Naive thymus-derived CD8-positive, alpha-beta T cell (primary cell): Measurements from ENCODE around the gene AMN. TPM values are rescaled to one million over a fixed set of nuclear protein-coding genes. Genes with fewer than 3 reads are reported as not detected.

Experiments
- ATAC-seq, 2 donors: fragments of 150-1000 bp; cut with Tn5 transposase in 1 of 2; sonication (Bioruptor Pico), chemical (Tn5 transposase) in 1 of 2; 1 replicate in 1 of 2; 2 replicates in 1 of 2; pipeline ENCODE4 v1.10.0; 2021; ENCODE audit warnings: mild to moderate bottlenecking in 2 of 2, moderate library complexity in 2 of 2
- POLR2A ChIA-PET: fragments of 350-600 bp; sonication (Branson Sonifier 250); formaldehyde crosslinking; loops from one replicate; lab custom pipeline; 2021; ENCODE audit warnings: antibody characterized with exemption; lab: Charles Lee
- DNase-seq, 10 donors: peaks; one replicate each; pipeline versions ENCODE4 v3.0.0 to v3.0.0-alpha.2; 2020 to 2022
- H3K27ac Mint-ChIP-seq, 10 donors: one replicate each; pipeline ENCODE4 v1.8.0; 2020 to 2022; ENCODE audit warnings: mild to moderate bottlenecking in 10 of 10, mixed read lengths in 10 of 10, moderate library complexity in 4 of 10, inconsistent platforms in 1 of 10
- H3K27me3 Mint-ChIP-seq, 5 donors: one replicate each; pipeline ENCODE4 v1.8.0; 2021 to 2022; ENCODE audit warnings: mixed read lengths in 5 of 5
- H3K36me3 Mint-ChIP-seq, 3 donors: one replicate each; pipeline ENCODE4 v1.8.0; 2020 to 2022; ENCODE audit warnings: mixed read lengths in 3 of 3, mild to moderate bottlenecking in 2 of 3, inconsistent platforms in 1 of 3
- H3K4me1 Mint-ChIP-seq, 4 donors: one replicate each; pipeline ENCODE4 v1.8.0; 2021 to 2022; ENCODE audit warnings: mixed read lengths in 4 of 4
- H3K4me3 Mint-ChIP-seq, 10 donors: one replicate each; pipeline ENCODE4 v1.8.0; 2020 to 2022; ENCODE audit warnings: mild to moderate bottlenecking in 10 of 10, mixed read lengths in 10 of 10, moderate library complexity in 6 of 10, inconsistent platforms in 1 of 10
- H3K9me3 Mint-ChIP-seq, 9 donors: one replicate each; pipeline ENCODE4 v1.8.0; 2020 to 2022; ENCODE audit warnings: mixed read lengths in 9 of 9, mild to moderate bottlenecking in 3 of 9, inconsistent platforms in 1 of 9, moderate library complexity in 1 of 9
- polyA plus RNA-seq, 3 donors: library from polyadenylated mRNA; unstranded; fragments of 300-500 nt; fragmentation: Illumina TruSeq; gene quantifications; one replicate each; pipeline ENCODE4 v1.2.3, GENCODE V29; 2021
- total RNA-seq, 8 experiments: library from RNA in 2 of 8; stranded (reverse) in 2 of 8; gene quantifications; one replicate each; pipeline ENCODE4 v1.2.3 and lab custom pipeline; 2021 to 2026

The AMN gene
- total and polyA plus RNA-seq, 5 experiments from 2014 or later, result 2.3 to 20.8 (median 5.6) TPM

DNA sequence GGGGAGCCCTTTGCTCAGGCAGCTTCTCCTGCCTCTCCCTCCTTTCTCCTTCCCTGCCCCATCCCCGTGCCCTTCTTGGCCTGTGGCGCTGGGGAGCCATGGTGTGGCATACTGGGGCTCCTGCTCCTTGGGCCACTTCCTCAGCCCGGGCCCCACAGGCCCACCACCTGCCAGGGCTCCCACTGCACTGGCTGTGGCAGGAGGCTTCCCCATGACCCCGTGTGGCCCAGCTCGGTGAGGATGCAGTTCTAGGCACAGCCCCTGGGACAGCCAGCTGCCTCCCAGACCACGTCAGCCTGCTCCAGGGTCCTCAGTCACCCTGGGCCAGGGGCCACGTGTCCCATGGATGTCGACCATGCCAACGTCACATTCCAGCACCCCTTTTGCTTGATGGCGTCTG, 13.0 kb upstream of the AMN start:
- POLR2A ChIA-PET, result no interaction called here

DNA sequence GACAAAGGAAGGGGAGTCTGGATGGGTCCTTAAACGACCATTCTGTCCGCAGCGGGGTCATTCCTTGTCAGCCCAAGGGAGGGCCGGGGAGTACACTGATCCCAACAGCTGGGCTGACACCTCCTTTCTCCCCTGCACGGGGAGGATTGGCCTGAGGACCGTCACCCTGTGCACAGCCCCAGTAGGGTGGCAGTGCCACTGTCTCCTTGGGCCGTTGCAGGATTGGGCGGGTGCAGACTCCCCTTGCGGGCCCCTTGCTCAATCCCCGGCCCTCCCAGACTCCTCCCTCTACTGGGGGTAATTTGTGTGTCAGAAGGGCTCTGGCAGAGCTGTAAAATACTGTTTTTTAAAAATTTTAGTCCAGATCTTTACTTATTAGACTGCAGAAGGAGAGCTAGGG, 12.6 kb upstream of the AMN start:
- no peak for ATAC-seq
- H3K4me1 Mint-ChIP-seq, result peaks cover 0 to 4% (median 0%) of the 10 kb centered on the region in 4 donors
- H3K9me3 Mint-ChIP-seq, result no peaks in the 10 kb centered on the region
- POLR2A ChIA-PET, result no interaction called here
- no peaks in the 10 kb centered on the region for H3K27me3 Mint-ChIP-seq
- peak overlapping the region in 4 of 10 donors; percentile 19 to 51 (median 34) for H3K27ac Mint-ChIP-seq
- no peak overlapping the region for H3K4me3 Mint-ChIP-seq
- no peak for DNase-seq
- H3K36me3 Mint-ChIP-seq, result peaks cover 0 to 28% (median 7%) of the 10 kb centered on the region in 3 donors

More for the DNA sequence above, 13.0 kb upstream of the AMN start:
- H3K9me3 Mint-ChIP-seq, result no peaks in the 10 kb centered on the region
- no peaks in the 10 kb centered on the region for H3K27me3 Mint-ChIP-seq
- H3K4me3 Mint-ChIP-seq, result no peak overlapping the region
- DNase-seq (no peak), ATAC-seq (no peak)
- peaks cover 0 to 29% (median 7%) of the 10 kb centered on the region in 3 donors for H3K36me3 Mint-ChIP-seq
- H3K4me1 Mint-ChIP-seq, result peaks cover 0 to 4% (median 0%) of the 10 kb centered on the region in 4 donors
- peak overlapping the region in 2 of 10 donors; percentile 19 to 35 for H3K27ac Mint-ChIP-seq

DNA sequence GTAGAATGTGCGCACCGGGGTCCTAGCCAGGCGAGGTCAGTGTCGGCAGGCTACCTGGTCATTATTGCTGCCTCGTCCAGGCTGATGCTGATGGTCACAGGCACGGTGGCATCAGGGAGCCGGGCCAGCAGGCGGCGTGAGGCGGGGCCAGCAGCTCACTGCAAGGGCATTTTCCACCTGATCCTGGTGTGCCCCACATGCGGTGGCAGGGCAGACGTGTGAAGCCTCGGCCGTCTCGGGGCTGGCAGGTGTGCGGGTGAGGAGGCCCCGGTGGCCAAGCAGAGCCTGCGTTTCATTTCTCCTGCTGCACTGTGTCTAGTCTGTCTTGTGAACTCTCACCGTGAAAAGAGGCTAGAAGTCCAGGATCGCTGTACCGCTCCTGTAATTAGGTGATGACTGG, 12.0 kb upstream of the AMN start:
- H3K36me3 Mint-ChIP-seq, result peaks cover 0 to 24% (median 5%) of the 10 kb centered on the region in 3 donors
- H3K4me1 Mint-ChIP-seq, result peaks cover 0 to 4% (median 0%) of the 10 kb centered on the region in 4 donors
- no peaks in the 10 kb centered on the region for H3K9me3 Mint-ChIP-seq
- DNase-seq, result no peak
- ATAC-seq, result no peak
- peak overlapping the region in 3 of 10 donors; percentile 27 to 51 (median 41) for H3K27ac Mint-ChIP-seq
- H3K4me3 Mint-ChIP-seq, result no peak overlapping the region
- no peaks in the 10 kb centered on the region for H3K27me3 Mint-ChIP-seq
- POLR2A ChIA-PET, result no interaction called here

DNA sequence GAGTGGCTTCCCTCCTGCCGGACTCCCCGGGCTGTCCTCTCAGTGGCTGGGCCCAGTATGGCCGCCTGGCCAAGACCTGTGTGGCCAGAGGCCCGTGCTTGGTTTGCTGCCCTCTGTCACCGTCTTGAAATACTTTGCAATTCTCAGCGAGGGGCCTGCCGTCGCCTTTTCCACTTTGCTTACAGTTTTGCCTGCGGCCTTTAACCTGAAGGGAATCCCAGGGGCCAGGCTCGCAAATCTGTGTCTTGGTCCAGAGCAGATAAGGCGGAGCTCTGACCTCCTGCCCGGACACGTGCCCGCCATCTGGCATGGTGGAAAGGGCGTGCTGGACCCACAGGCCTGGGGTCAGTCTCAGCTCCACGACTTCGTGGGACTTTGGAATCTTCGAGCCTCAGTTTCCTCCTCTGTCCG, 10.9 kb upstream of the AMN start:
- no peaks in the 10 kb centered on the region for H3K27me3 Mint-ChIP-seq
- peak overlapping the region in 3 of 10 donors; percentile 50 to 71 (median 56) for H3K27ac Mint-ChIP-seq
- POLR2A ChIA-PET, result no interaction called here
- H3K4me1 Mint-ChIP-seq, result peaks cover 0 to 10% (median 0%) of the 10 kb centered on the region in 4 donors
- H3K36me3 Mint-ChIP-seq, result peaks cover 0 to 16% (median 0%) of the 10 kb centered on the region in 3 donors
- ATAC-seq (no peak), DNase-seq (no peak)
- H3K9me3 Mint-ChIP-seq, result no peaks in the 10 kb centered on the region
- H3K4me3 Mint-ChIP-seq, result no peak overlapping the region

DNA sequence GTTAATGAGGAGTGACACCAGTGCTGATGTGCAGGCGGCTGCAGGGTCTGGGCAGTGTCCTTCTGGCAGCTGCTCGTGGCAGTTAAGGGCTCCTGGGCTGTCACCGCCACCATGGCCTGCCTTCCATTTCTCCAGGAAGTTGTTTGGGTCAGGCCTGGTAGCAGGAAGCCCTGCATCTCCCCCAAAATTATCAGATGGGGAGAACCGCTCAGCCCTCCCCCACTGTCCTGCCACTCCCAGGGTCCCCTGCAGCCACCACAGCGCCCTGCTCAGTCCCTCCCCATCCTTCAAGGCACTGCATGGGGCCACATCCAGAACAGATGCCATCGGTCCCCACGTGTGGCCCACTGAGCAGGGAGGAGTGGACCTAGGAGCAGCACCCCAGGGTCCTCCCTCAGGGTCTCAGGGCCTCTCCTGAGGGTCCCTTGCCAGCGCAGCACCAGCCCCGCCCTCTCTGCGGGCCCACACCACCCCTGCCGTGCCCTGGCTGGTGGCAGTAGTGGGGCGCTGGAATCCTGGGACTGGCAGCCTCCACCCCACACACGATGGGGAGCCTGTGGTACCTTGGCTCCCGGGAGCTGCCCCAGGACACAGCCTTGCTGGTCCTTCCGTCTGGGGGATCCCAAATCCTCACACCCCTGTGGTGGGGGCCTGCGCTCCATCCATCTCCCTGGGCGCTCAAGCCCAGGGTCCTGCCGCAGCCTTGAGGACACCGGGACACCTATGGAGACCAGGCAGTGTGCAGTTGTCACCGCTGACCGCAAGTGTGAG, 10.3 kb upstream of the AMN start:
- Mint-ChIP-seq H3K36me3 (peaks cover 0 to 11% (median 0%) of the 10 kb centered on the region in 3 donors), H3K27me3 (no peaks in the 10 kb centered on the region), H3K4me3 (no peak overlapping the region), H3K4me1 (peaks cover 0 to 11% (median 0%) of the 10 kb centered on the region in 4 donors), H3K27ac (peak overlapping the region in 1 of 10 donors; percentile 80), H3K9me3 (no peaks in the 10 kb centered on the region)
- DNase-seq (no peak), ATAC-seq (no peak)
- POLR2A ChIA-PET, result no interaction called here

DNA sequence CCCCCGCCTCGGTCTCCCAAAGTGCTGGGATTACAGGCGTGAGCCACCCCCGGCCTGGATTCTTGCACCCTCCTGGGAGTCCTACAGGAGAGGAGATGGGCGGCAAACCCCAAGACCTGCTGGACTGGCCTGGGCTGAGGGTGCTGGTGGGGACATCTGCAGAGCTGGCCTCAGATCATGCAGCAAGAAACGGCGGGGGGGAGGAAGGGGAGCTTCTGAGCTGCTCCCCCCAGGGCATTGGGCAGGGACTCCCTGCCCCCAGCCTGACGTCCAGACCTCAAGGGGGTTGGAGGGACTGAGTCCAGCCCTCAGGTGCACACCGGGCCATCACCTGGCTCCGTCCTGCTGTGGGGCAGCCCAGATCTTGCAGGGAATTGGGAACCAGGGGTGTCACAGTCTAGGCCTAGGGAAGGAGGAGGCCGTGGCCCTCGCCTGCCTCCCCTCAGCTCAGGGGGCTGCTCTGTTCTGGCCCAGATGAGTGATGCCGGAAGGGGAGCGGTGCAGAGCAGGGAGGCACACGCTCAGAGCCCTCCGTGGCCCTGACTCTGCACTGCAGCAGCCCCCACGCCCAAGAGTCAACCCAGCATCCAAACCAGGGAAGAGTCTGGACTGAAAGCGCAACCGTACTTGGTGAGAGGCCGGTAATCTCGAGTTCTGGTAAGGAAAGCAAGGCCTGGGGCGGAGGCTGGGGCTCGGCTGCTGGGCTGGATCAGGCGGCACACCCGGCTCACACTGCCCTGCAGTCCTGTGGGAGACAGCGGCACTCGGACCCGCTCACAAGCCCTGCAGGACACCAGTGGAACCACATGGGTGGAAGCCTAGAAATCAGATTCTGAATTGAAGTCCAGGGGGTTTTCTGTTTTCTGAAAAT, 8.9 kb upstream of the AMN start:
- Mint-ChIP-seq H3K4me1 (peaks cover 0 to 9% (median 0%) of the 10 kb centered on the region in 4 donors), H3K36me3 (peaks cover 0 to 3% (median 0%) of the 10 kb centered on the region in 3 donors), H3K27ac (peak overlapping the region in 1 of 10 donors; percentile 29), H3K9me3 (no peaks in the 10 kb centered on the region), H3K4me3 (no peak overlapping the region), H3K27me3 (no peaks in the 10 kb centered on the region)
- POLR2A ChIA-PET, result interaction anchor here (0.7 kb wide), 1 partner anchor 136 kb away, joined by 4 read pairs; the partner anchor contains the start of gene TRAF3
- ATAC-seq (no peak), DNase-seq (no peak)

DNA sequence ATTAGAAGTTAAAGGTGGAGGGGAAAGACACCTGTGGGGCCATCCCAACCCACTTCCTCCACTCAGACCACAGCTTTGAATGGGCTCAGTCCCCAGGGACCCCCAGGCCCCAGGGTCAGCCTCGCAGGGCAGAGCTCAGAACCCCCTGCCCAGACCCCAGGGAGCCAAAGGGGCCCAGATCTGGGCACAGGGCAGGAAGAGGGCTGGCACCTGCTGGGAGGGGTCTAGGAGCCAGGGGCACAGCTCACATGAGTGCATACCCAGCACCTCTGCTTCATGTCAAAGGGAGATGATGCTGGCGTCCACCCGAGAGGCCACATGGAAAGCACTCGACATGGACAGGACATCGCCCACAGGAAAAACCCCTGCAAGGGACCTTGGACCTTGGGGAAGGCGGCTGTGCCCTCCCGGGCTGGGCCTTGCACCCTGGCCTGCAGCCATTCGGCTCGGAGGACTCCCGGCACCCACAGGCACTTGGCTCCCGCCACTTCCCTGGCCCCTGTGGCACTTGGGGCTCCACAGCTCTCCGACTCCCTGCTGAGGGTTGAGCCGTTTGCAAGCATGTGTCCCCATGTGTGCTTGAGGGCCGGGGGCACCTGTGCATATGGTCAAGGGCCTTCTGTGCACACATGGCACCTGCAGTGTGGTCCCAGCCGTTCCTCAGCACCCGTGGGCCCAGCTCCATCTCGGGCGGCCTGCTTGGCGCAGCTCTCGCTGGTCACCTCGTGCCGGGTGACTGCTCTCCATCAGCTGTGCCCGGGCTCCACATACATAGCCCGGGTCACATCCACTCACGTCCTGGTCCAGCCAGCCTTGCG, 7.8 kb upstream of the AMN start:
- DNase-seq, result no peak
- no peak for ATAC-seq
- POLR2A ChIA-PET, result interaction anchor here (0.5 to 0.6 kb wide), 2 partner anchors 10 to 182 kb away, joined by 4 read pairs; no protein-coding TSS in a partner anchor
- Mint-ChIP-seq H3K27me3 (no peaks in the 10 kb centered on the region), H3K4me1 (peaks cover 0 to 9% (median 0%) of the 10 kb centered on the region in 4 donors), H3K36me3 (peaks cover 0 to 3% (median 0%) of the 10 kb centered on the region in 3 donors), H3K27ac (peak overlapping the region in 1 of 10 donors; percentile 18), H3K4me3 (no peak overlapping the region), H3K9me3 (no peaks in the 10 kb centered on the region)

DNA sequence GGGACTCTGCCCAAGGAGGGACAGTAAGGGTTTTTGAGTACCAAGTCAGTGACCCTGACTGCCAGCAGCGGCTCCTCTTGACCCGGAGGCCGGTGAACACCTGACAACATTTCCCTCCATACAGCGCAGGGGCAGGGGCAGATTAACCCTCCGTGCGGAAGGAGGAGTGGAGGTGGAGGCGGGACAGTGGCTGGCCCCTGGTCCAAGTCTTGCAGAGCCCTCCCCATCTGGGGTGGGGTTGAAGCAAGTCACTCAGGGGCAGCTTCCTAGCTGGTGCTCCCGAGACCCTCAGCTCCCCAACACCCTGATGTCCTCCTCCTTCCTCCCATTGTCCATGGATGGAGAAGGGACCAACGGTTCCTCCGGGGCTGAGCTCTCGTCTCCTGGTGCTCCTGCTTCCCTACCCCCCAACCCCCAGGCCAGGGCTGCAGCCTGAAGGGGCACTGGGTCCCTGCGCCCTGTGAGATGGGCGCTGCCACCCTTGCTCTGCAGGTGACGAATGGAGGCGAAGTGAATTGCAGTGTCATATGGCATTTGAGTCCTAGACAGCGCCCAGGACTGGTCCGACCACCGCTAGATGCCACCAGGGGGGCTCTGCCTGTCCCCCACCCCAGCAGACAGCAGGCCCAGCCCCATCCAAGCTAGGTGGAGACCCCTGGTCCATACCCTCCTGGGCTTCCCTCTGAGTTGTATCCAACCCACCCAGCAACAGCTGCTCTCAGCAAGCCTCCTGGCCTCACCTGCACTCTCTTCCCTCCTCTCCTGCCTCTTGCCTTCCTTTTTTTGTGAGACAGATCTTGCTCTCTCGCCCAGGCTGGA, 7.0 kb upstream of the AMN start:
- H3K9me3 Mint-ChIP-seq, result no peaks in the 10 kb centered on the region
- H3K4me1 Mint-ChIP-seq, result peaks cover 0 to 9% (median 0%) of the 10 kb centered on the region in 4 donors
- DNase-seq (no peak), ATAC-seq (no peak)
- peak overlapping the region in 3 of 10 donors; percentile 29 to 68 (median 37) for H3K27ac Mint-ChIP-seq
- peaks cover 0 to 3% (median 0%) of the 10 kb centered on the region in 3 donors for H3K36me3 Mint-ChIP-seq
- no peak overlapping the region for H3K4me3 Mint-ChIP-seq
- no peaks in the 10 kb centered on the region for H3K27me3 Mint-ChIP-seq
- POLR2A ChIA-PET, result interaction anchor here (0.6 to 0.7 kb wide), 2 partner anchors 183 to 221 kb away, joined by 3 to 4 read pairs; no protein-coding TSS in a partner anchor

DNA sequence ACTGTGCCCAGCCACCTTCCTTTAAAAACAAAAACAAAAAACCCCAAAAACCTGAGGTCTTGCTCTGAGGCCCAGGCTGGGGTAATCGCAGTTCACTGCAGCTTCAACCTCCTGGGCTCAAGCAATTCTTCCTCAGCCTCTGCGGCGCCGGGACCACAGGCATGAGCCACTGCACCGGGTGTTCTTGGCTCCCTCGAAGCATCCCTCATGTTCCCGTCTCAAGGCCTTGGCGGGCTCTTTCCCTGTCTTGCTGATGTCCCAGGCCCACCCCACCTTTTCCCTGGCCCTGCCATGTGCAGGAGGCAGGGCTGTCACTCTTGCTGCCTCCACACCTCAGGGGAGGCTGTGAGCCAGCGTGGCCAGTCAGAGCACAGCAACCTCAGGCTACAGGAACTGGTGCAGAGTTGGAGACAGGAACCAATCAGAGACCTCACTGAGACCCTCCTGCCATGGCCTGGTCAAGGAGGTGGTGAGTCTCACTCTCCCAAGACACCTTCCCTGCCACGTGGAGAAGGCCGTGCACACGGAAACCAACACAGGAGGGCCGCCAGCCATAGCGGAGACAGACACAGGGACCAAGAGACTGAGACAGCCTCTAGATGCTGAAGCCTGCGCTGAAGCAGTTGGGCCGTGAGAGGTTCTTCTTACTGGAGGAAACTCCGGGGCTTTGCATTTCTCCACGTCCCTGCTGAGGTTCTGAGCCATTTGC, 6.0 kb upstream of the AMN start:
- POLR2A ChIA-PET, result no interaction called here
- no peak for ATAC-seq

DNA sequence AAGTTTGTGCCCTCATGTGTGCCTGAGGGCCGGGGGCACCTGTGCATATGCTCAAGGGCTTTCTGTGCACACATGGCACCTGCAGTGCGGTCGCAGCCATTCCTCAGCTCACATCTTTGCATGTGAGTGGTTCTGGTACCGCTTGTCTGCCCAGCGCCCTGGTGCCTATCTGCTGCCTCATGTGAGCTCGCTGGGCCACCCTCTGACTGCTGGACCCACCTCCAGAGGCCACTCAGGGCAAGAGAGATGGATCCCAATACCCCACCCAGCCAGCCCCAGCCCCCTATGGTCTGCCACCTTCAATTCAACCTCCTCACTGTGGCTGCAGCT, 5.4 kb upstream of the AMN start:
- Mint-ChIP-seq H3K27me3 (no peaks in the 10 kb centered on the region), H3K27ac (peak overlapping the region in 4 of 10 donors; percentile 33 to 76 (median 58)), H3K36me3 (no peaks in the 10 kb centered on the region), H3K9me3 (no peaks in the 10 kb centered on the region), H3K4me3 (no peak overlapping the region), H3K4me1 (peaks cover 0 to 9% (median 0%) of the 10 kb centered on the region in 4 donors)
- ATAC-seq (no peak), DNase-seq (no peak)
- POLR2A ChIA-PET, result no interaction called here

More for the DNA sequence above, 6.0 kb upstream of the AMN start:
- Mint-ChIP-seq H3K27me3 (no peaks in the 10 kb centered on the region), H3K4me1 (peaks cover 0 to 9% (median 0%) of the 10 kb centered on the region in 4 donors), H3K4me3 (no peak overlapping the region), H3K27ac (peak overlapping the region in 7 of 10 donors; percentile 8 to 76 (median 57)), H3K36me3 (no peaks in the 10 kb centered on the region), H3K9me3 (no peaks in the 10 kb centered on the region)
- DNase-seq, result no peak
